Type B pancreatic cell (in vitro differentiated cells): ENCODE data around the gene RSBN1L. TPM values are rescaled to one million over a fixed set of nuclear protein-coding genes. Genes with fewer than 3 reads are reported as not detected.

Source experiments
- DNase-seq: peaks from one replicate; pipeline ENCODE4 v3.0.0; 2021; ENCODE audit warnings: mixed read lengths; ENCODE audit not compliant: unreplicated experiment; ENCODE audit errors: extremely low spot score
- H3K27ac Mint-ChIP-seq: 2 replicates; pipeline ENCODE4 v1.8.0; 2021; ENCODE audit warnings: mild to moderate bottlenecking, mixed read lengths
- H3K27me3 Mint-ChIP-seq: 2 replicates; pipeline ENCODE4 v1.8.0; 2021; ENCODE audit warnings: mixed read lengths
- H3K36me3 Mint-ChIP-seq: 2 replicates; pipeline ENCODE4 v1.8.0; 2021; ENCODE audit warnings: mixed read lengths
- H3K4me1 Mint-ChIP-seq: one replicate; pipeline ENCODE4 v1.8.0; 2021; ENCODE audit warnings: mixed read lengths; ENCODE audit not compliant: unreplicated experiment
- H3K4me3 Mint-ChIP-seq: 2 replicates; pipeline ENCODE4 v1.8.0; 2021; ENCODE audit warnings: mild to moderate bottlenecking, mixed read lengths
- H3K9me3 Mint-ChIP-seq: 2 replicates; pipeline ENCODE4 v1.8.0; 2021; ENCODE audit warnings: mixed read lengths
- CTCF ChIP-seq: fragments of 200-600 bp; sonication (generic); conservative IDR thresholded peaks from 2 replicates; pipeline ENCODE4 v1.5.0; 2021; ENCODE audit warnings: antibody characterized with exemption, mild to moderate bottlenecking
- total RNA-seq: library from RNA; stranded (reverse); gene quantifications from 2 replicates; pipeline ENCODE4 v1.2.1, GENCODE V29; 2021; ENCODE audit warnings: low replicate concordance

The RSBN1L gene
- total RNA-seq, 1 donor from 2014 or later: 20.4 TPM

GRCh38 chr7:77746164-77746823 is 50.0 kb downstream of the RSBN1L start:
- Mint-ChIP-seq H3K4me3 (no peak overlapping the region), H3K9me3 (no peaks in the 10 kb centered on the region), H3K4me1 (peaks cover 5% of the 10 kb centered on the region), H3K27ac (no peak overlapping the region), H3K36me3 (peaks cover 46% of the 10 kb centered on the region), H3K27me3 (no peaks in the 10 kb centered on the region)
- DNase-seq: no peak
- TF ChIP-seq CTCF: no peak

GRCh38 chr7:77746824-77747165 is 50.5 kb downstream of the RSBN1L start:
- no peak for DNase-seq
- Mint-ChIP-seq H3K27ac (no peak overlapping the region), H3K36me3 (peaks cover 46% of the 10 kb centered on the region), H3K4me3 (no peak overlapping the region), H3K9me3 (no peaks in the 10 kb centered on the region), H3K4me1 (peaks cover 3% of the 10 kb centered on the region), H3K27me3 (no peaks in the 10 kb centered on the region)
- no peak for TF ChIP-seq CTCF

GRCh38 chr7:77747178-77747577 is 50.9 kb downstream of the RSBN1L start:
- DNase-seq: no peak
- no peak for TF ChIP-seq CTCF
- Mint-ChIP-seq H3K27ac (no peak overlapping the region), H3K27me3 (no peaks in the 10 kb centered on the region), H3K9me3 (no peaks in the 10 kb centered on the region), H3K36me3 (peaks cover 45% of the 10 kb centered on the region), H3K4me3 (no peak overlapping the region), H3K4me1 (peaks cover 2% of the 10 kb centered on the region)

- no peaks in the 10 kb centered on the region for H3K27me3 Mint-ChIP-seq
These were observed 51.5 kb downstream of the RSBN1L start for GRCh38 chr7:77747718-77748117.

GRCh38 chr7:77752016-77752415 is 55.8 kb downstream of the RSBN1L start:
- Mint-ChIP-seq H3K4me3 (no peak overlapping the region), H3K27me3 (no peaks in the 10 kb centered on the region), H3K4me1 (peaks cover 3% of the 10 kb centered on the region), H3K27ac (no peak overlapping the region), H3K36me3 (peaks cover 31% of the 10 kb centered on the region), H3K9me3 (no peaks in the 10 kb centered on the region)
- no peak for TF ChIP-seq CTCF
- DNase-seq: no peak

More at GRCh38 chr7:77747718-77748117, 51.5 kb downstream of the RSBN1L start:
- Mint-ChIP-seq H3K27ac (no peak overlapping the region), H3K4me1 (peaks cover 3% of the 10 kb centered on the region), H3K4me3 (no peak overlapping the region), H3K36me3 (peaks cover 46% of the 10 kb centered on the region), H3K9me3 (no peaks in the 10 kb centered on the region)
- no peak for DNase-seq
- TF ChIP-seq CTCF: no peak
